ENCODE data around the gene SLC15A5.

Gene SLC15A5

DNA sequence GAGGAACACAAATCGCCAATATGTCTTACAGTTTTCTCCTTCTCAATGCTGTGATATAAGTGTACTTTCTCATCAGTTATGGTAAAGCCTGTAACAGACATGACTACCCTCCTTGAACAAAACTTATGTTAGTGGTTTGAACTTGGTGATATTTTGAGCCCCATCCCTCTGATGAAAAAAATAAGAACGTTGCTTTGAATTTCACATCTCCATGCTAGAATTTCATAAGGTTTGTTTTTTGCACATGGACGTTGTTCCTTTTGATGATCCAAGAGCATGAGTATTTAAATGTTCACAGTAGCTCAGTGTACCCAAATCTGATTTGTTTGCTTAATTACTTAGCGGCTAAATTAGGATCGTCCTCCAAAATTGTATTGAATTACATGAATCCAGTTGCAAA is at the start of gene SLC15A5:
Gene SLC15A5 (minus strand): TSS at position 101 of the 400 bp plus-strand sequence. CDS start 0 bp downstream, at position 101.
- DNase-seq = no peak

DNA sequence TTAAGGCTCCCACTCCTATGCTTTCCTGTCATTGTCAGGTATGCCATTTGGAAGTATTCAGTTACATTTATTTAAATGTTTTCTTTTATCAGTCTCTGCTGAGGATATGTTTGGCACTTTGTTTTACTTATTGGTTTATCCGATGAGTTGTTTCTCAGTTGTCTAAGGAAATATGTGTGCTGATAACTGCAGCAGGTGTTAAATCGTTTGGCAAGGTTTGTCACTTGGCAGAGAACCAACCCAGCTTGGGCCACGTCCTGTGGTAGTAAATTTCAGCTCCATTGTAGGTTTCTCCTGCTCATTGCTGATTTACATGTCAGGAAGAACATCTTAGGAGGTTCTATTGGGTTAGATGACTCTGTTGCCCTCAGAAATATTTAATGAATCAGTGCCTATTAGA is 47.9 kb upstream of the SLC15A5 start:
- DNase-seq = no peak

DNA sequence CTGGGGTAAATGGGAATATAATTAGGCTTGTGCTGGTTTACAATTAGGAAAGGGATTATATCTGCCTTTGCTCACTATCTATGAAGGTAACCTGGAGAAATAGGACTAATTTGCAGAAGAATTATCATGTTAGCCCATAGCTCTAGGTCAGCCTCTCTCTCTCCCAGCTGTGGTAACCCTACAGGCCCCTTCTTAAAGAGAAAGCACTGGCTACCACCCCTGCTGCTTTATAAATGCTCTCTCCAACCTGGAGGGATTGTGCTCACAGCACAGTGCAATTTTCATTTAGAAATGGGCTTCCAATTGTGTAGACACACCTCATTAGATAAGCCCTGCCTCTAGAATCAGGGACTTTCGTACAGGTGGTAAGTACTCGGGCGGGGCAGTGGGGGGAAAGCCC is 47.3 kb upstream of the SLC15A5 start:
- no peak for DNase-seq

DNA sequence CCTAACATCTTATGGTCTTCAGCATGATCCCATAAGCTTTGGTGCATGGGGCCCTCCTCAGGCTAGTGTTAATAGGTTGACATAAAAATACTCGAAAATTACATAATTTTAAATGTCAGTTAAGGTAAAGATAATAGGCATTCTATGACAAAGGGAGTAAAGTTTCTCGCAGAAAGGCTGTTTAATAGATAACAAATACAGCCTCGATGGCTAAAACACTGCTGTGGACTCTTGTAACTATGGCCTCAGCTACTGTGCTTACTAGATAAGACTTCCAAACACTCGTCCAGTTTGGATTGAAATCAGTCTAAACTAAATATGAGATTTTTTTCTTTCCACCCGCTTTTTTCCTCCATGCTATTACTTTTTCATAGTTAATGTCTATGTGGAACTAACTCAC is 46.8 kb upstream of the SLC15A5 start:
- DNase-seq = no peak

- DNase-seq = no peak
These were observed 46.2 kb upstream of the SLC15A5 start for GRCh38 chr12:16323638-16324037.

GRCh38 chr12:16323010-16323409 is 45.5 kb upstream of the SLC15A5 start:
- DNase-seq = no peak

GRCh38 chr12:16310934-16311333 is 33.4 kb upstream of the SLC15A5 start:
- DNase-seq = no peak

DNA sequence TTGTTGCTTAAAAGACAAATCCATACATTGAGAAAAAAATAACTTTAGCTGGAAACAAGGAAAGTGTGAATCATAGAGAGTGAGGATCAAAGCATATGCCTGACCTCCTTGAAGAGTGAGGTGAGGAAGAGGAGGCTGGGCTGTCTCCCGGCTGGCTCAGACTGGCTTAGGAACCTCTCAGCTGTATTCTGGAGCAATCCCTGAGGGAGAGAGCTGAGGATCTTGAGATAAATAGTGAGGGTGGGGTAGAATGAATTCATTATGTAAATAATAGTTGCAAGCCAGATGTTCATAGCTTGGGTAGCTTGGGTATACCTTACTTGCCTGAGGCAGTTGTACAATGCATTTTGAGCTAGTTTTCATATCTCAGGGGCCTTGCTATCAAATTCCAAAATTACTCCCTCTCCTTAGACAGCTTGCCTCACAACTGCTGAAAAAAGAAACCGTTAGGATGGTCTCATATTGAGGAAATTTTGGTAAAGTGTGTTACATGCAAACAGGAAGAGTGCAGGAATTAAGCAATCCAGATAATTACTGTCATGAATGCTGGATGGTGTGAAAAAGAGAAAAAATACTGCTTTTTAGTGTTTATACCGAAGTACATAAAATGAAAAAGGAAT is 30.5 kb upstream of the SLC15A5 start:
- peak; percentile 63 for DNase-seq

DNA sequence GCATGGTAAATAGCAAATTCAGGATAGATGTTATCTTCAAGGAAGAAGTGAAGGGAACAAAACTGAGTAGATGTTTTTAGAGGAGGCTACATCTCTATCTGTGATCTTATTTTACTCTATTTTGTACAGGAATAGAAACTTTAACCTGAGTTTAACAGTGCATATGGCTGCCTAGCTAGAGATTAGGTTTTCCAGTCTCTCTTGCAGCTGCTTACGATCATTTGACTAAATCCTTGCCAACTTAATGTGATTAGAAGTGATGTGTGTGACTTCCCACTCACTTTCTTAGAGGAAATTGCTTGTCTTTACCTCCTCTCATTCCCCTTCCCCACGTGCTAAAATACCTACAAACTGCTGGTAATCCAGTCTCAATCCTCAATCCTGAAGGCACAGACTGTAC is 26.5 kb upstream of the SLC15A5 start:
- DNase-seq = no peak

- no peak for DNase-seq
These were observed 23.3 kb upstream of the SLC15A5 start for GRCh38 chr12:16300736-16301135.

GRCh38 chr12:16300122-16300521 is 22.6 kb upstream of the SLC15A5 start:
- no peak for DNase-seq

GRCh38 chr12:16299403-16299802 is 21.9 kb upstream of the SLC15A5 start:
- DNase-seq = no peak

DNA sequence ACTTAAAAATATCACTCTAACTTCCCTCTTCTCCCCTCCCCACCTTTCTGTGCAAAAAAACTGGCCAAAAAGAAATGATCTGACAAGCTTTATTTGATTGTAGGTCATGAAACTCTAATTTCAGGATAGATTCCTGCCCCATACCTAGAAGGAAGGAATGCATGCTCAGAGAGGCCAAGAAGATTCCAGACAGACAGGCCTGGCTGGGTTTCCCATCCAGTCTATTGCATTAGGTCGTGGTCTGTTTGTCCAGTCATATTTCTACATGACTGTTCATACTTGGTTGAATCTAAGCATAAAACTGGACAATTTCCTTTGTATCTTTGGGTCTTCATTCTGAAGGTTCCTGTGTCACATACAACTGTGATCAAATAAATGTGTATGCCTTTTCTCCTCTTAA is 20.0 kb upstream of the SLC15A5 start:
- DNase-seq = no peak

DNA sequence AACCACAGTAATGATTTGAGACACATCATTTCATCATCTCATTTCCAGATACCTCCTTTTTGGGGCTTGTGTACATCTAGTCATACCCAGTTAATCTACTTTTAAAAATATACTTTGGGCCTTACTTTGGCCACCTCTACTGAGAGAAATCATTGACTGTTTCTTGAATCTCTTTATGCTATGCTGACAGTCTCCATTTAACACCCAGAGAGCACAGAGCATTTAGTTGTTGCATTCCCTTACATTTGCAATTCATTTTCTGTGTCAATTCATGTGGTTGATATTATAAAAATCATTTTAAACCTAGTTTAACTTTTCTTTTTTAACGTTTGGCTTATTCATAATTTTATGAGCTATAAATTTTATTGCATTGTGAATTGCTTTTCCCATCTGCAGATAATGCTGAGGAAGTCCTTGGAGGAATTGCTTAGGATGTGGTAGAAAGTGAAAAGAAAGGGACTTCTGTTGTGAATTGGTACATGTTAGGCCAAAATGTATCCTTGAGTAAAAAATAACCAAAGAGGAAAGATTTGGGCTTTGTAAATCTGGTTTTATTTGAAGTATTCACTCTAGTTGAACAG is 17.0 kb upstream of the SLC15A5 start:
- DNase-seq = no peak

- no peak for DNase-seq
These were observed 13.5 kb upstream of the SLC15A5 start for GRCh38 chr12:16291032-16291431.

DNA sequence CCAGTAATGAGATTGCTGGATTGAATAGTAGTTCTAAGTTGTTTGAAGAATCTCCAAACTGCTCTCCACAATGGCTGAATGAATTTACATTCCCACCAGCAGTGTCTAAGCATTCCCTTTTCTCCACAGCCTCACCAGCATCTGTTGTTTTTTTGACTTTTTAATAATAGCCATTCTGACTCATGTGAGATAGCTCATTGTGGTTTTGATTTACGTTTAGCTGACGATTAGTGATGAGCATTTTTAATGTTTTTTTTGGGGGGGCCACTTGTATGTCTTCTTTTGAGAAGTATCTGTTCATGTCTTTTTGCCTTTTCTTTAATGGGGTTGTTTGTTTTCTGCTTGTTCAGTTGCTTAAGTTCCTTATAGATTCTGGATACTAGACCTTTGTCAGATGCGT is 8.1 kb upstream of the SLC15A5 start:
- no peak for DNase-seq

DNA sequence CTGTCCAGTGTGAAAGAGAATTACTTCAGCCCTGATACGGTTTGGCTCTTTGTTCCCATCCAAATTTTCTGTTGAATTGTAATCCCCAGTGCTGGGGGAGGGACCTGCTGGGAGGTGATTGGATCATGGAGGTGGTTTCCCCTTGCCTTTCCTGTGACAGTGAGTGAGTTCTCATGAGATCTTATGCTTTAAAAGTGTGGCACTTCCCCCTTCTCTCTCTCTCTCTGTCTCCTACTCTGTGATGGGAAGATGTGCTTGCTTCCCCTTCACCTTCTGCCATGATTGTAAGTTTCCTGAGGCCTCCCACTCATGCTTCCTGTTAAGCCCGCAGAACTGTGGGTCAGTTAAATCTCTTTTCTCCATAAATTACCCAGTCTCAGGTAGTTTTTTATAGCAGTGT is 5.5 kb upstream of the SLC15A5 start:
- no peak for DNase-seq

DNA sequence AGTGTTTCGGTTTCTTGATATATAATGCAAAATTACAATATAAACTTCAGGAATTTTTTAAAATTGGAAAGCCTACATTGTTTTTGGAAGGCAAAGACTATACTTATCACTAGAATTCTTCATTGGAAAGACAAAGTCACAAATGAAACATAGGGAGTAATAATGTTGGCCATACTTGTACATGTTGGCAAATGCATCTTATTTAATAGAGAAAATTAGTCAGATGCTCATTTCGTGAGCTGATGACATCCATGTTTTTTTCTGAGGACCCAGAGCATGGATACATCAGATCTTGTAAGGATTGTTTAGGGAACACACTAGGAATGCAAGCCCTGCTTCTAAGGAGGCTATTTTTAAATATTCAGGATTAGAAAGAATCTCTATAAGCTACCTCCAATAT is 4.6 kb upstream of the SLC15A5 start:
- DNase-seq = no peak

DNA sequence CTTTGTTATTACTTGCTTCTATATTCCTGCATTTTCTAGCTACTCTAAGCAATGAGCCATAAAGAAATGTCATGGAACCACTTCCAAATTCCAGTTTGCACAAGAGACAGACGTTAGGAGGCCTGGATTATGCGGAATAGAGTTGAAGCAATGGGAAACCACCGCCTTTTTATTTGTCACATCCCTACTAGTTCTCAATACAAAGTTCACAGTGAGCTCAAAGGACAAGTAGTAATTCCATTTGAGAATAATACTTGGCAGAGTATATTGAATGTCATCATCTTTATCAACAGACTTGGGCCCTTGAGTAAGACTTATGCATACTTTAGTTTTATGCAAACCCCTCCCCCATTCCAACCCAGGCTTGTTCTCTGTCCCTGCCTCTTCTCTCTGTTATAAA is 3.7 kb upstream of the SLC15A5 start:
- no peak for DNase-seq

- DNase-seq = no peak
These were observed 5.3 kb downstream of the SLC15A5 start for GRCh38 chr12:16272222-16272621.

DNA sequence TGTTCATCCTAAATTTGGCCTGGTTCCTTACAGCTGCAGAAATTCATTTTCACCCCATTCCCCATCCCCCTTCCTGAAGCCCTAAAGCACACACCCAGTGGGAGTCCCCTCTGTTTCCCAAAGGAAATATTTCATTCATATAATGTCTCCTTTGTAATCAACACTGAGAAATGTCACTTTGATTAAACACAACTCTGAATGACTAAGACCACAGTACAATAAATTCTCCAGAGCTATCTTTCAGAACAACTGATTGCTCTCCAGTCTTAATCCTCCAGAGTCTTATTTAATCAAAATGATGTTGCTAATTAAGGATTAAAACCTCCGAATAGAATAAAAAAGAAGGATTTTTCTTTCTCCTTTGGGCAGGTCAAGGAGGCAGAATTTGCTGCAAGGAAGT is 6.4 kb downstream of the SLC15A5 start:
- DNase-seq = no peak

- no peak for DNase-seq
These were observed 7.5 kb downstream of the SLC15A5 start for GRCh38 chr12:16269946-16270345.

DNA sequence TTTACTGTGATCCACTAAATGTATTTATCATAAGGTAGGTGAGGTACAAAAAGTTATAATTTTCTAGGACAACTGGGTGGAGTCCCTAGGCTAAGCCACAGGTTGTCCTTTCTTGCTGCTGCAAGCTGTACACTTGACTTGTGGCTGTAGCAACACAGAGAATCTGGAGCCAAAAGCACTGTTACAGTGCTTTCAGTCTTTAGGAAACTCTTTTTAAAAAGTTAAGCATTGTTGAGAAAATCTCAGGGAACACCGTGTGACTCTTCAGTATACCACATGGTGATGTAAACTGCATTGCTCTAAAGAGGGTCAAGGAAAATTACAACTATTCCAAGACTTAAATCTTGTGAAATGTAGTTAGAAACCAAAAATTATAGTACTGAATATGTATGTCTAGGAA is 11.4 kb downstream of the SLC15A5 start:
- DNase-seq = no peak

DNA sequence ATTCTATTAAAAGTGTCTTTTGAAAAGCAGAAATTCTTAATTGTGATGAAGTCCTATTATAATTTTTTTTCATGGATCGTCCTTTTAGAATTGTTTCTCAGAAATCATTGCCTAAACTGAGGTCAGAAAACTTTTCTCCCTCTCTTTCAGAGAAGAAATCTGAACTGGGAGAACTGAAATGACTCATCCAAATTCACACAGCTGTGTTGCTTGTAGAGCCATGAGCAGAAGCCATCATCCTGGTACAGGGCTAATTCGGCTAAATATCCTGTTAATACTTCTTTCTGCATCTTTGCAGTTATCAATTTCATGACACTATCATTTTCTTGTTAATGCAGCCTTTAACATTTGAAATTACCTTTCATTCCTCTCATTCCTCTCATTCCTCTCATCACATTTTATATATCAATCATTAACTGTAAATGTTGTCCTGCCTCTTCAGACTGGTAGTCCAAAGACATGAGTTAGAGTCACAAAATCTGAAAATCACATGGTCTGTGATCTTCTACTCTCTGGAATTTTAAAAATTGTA is 15.5 kb downstream of the SLC15A5 start:
- DNase-seq = no peak

DNA sequence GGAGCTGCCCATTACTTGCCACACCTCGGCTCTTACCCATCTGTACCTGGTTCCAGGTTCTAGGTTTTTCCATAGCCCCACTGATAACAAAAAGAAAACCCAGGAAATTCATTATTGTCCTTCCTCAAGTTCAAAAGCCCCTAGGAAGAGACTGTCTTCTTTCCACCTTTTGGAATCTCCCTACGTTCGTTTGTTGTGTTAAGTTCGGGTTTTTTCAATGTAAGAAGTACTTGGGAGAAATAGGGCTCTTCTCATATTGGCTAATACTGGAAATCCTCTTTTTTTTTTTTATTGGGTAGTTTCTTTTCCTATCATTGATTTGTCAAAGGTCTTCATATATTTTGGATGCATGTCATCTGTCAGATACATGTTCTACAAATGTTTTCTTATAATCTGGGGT is 17.3 kb downstream of the SLC15A5 start:
- no peak for DNase-seq
